Natural killer cell (primary cell): Measurements from ENCODE around the gene CEP55. TPM values are rescaled to one million over a fixed set of nuclear protein-coding genes. Genes with fewer than 3 reads are reported as not detected.
A peak's percentile ranks its signal among the peaks of the same experiment; 100 is the strongest.

Experiments used
- ATAC-seq, 3 donors: fragments of 150-1000 bp in 2 of 3; fragments of 200-7000 bp in 1 of 3; cut with Tn5 transposase; 1 replicate in 1 of 3; 2 replicates in 2 of 3; pipeline ENCODE4 v1.10.0; 2021; ENCODE audit warnings: mild to moderate bottlenecking in 2 of 3, moderate library complexity in 2 of 3
- DNase-seq, 2 donors: peaks; one replicate each; pipeline versions ENCODE4 v3.0.0 to v3.0.0-alpha.2; 2013 to 2021; ENCODE audit warnings: mixed read lengths in 1 of 2
- H3K27ac ChIP-seq: one replicate; pipeline ENCODE4 v1.5.1; 2013; ENCODE audit warnings: mild to moderate bottlenecking, low read length
- H3K27me3 ChIP-seq: one replicate; pipeline ENCODE4 v1.6.1; 2013; ENCODE audit warnings: low read length; ENCODE audit not compliant: control insufficient read depth, insufficient read depth
- H3K36me3 ChIP-seq: one replicate; pipeline ENCODE4 v1.6.1; 2013; ENCODE audit warnings: low read length; ENCODE audit not compliant: control insufficient read depth, insufficient read depth
- H3K4me1 ChIP-seq: one replicate; pipeline ENCODE4 v1.6.1; 2013; ENCODE audit warnings: low read length; ENCODE audit not compliant: control insufficient read depth, insufficient read depth
- H3K4me3 ChIP-seq: one replicate; pipeline ENCODE4 v1.5.1; 2013; ENCODE audit warnings: low read length
- H3K9me3 ChIP-seq: one replicate; pipeline ENCODE4 v1.6.1; 2013; ENCODE audit warnings: low read length; ENCODE audit not compliant: control insufficient read depth, insufficient read depth
- H3K27ac Mint-ChIP-seq, 2 donors: one replicate each; pipeline ENCODE4 v1.8.0; 2022; ENCODE audit warnings: mild to moderate bottlenecking in 2 of 2, mixed read lengths in 2 of 2, moderate library complexity in 1 of 2
- H3K27me3 Mint-ChIP-seq, 2 donors: one replicate each; pipeline ENCODE4 v1.8.0; 2022; ENCODE audit warnings: low read depth in 2 of 2, mixed read lengths in 2 of 2
- H3K36me3 Mint-ChIP-seq: one replicate; pipeline ENCODE4 v1.8.0; 2022; ENCODE audit warnings: mixed read lengths
- H3K4me1 Mint-ChIP-seq, 2 donors: one replicate each; pipeline ENCODE4 v1.8.0; 2022; ENCODE audit warnings: mixed read lengths in 2 of 2
- H3K4me3 Mint-ChIP-seq: one replicate; pipeline ENCODE4 v1.8.0; 2022; ENCODE audit warnings: mild to moderate bottlenecking, moderate library complexity, mixed read lengths
- H3K9me3 Mint-ChIP-seq, 2 donors: one replicate each; pipeline ENCODE4 v1.8.0; 2022; ENCODE audit warnings: mixed read lengths in 2 of 2
- WGBS: methylation state at CpG from one replicate; pipeline ENCODE4 v1.1.7; 2013; ENCODE audit warnings: missing lambda C conversion rate; ENCODE audit not compliant: insufficient coverage; 5-methylcytosine and 5-hydroxymethylcytosine counted together
- intact Hi-C: fragments of 100-400 bp; cut with micrococcal nuclease; formaldehyde crosslinking; loops from one replicate; pipeline ENCODE4 v1.14.2; 2022
- total RNA-seq, 4 donors: library from RNA; stranded (reverse); fragments of 120-200 nt in 1 of 4; gene quantifications; one replicate each; pipeline versions ENCODE4 v1.2.3 to v1.2.4, GENCODE V29; 2013 to 2022
- TF ChIP-seq, protein P1 (sequence below): fragments of 200-600 bp; IDR thresholded peaks from one replicate; pipeline ENCODE4 v1.8.0; 2022; ENCODE audit warnings: antibody characterized with exemption

CEP55 gene
- total RNA-seq, 3 donors from 2014 or later (not counting 1 experiment from before 2014, with no cell fraction given): 0.35 to 0.85 (median 0.50) TPM

GRCh38 chr10:93503075-93503474, 6.7 kb downstream of the CEP55 start:
- no peak overlapping the region for H3K4me3 Mint-ChIP-seq
- 84% methylated on average over 5 of the region's 6 CpGs for WGBS
- H3K4me3 ChIP-seq: no peak overlapping the region
- H3K27ac ChIP-seq: no peak overlapping the region
- no peaks in the 10 kb centered on the region for H3K27me3 Mint-ChIP-seq
- H3K27me3 ChIP-seq: no peaks in the 10 kb centered on the region
- H3K36me3 ChIP-seq: no peaks in the 10 kb centered on the region
- DNase-seq (peak in 1 of 2 donors; percentile 32), ATAC-seq (no peak)
- no peaks in the 10 kb centered on the region for H3K9me3 Mint-ChIP-seq
- no peaks in the 10 kb centered on the region for H3K36me3 Mint-ChIP-seq
- intact Hi-C loops: no loop called here
- no peak overlapping the region for H3K27ac Mint-ChIP-seq
- TF ChIP-seq, protein P1, sequence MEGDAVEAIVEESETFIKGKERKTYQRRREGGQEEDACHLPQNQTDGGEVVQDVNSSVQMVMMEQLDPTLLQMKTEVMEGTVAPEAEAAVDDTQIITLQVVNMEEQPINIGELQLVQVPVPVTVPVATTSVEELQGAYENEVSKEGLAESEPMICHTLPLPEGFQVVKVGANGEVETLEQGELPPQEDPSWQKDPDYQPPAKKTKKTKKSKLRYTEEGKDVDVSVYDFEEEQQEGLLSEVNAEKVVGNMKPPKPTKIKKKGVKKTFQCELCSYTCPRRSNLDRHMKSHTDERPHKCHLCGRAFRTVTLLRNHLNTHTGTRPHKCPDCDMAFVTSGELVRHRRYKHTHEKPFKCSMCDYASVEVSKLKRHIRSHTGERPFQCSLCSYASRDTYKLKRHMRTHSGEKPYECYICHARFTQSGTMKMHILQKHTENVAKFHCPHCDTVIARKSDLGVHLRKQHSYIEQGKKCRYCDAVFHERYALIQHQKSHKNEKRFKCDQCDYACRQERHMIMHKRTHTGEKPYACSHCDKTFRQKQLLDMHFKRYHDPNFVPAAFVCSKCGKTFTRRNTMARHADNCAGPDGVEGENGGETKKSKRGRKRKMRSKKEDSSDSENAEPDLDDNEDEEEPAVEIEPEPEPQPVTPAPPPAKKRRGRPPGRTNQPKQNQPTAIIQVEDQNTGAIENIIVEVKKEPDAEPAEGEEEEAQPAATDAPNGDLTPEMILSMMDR: no peak
- H3K9me3 ChIP-seq: no peaks in the 10 kb centered on the region
- no peaks in the 10 kb centered on the region for H3K4me1 ChIP-seq
- no peaks in the 10 kb centered on the region for H3K4me1 Mint-ChIP-seq

- H3K36me3 Mint-ChIP-seq: no peaks in the 10 kb centered on the region
- no peaks in the 10 kb centered on the region for H3K27me3 Mint-ChIP-seq
- no peaks in the 10 kb centered on the region for H3K4me1 Mint-ChIP-seq
- H3K27ac Mint-ChIP-seq: no peak overlapping the region
- ATAC-seq (no peak), DNase-seq (no peak)
- WGBS: no CpG with 5 or more reads among the region's 2 CpGs
- no peaks in the 10 kb centered on the region for H3K4me1 ChIP-seq
- TF ChIP-seq, protein P1: no peak
- H3K36me3 ChIP-seq: no peaks in the 10 kb centered on the region
- H3K9me3 Mint-ChIP-seq: no peaks in the 10 kb centered on the region
- no peak overlapping the region for H3K27ac ChIP-seq
- H3K4me3 Mint-ChIP-seq: no peak overlapping the region
- H3K4me3 ChIP-seq: no peak overlapping the region
- no peaks in the 10 kb centered on the region for H3K27me3 ChIP-seq
- no peaks in the 10 kb centered on the region for H3K9me3 ChIP-seq
- intact Hi-C loops: no loop called here
Observed at GRCh38 chr10:93505075-93505474, 8.7 kb downstream of the CEP55 start.

DNA sequence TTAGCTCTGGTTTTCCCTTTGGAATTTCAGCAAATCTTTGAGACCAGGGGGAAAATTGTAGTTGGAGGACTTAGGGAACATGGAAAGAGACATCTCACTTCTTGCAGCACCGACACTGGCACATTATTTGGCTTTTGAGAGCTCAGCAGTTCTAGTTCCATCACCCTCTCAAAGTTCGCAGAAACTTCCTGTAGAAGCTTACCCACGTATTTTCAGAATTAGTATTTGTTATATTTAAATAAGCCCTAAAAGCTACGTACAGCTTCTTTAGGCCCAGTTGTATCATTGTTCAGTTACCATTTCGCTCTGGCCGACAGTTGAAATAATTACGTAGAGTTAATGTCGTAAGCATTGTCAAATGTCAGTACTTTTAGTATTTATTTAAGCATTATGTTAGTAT, 13.4 kb downstream of the CEP55 start:
- no peak for DNase-seq
- H3K4me3 ChIP-seq: no peak overlapping the region
- Mint-ChIP-seq H3K36me3 (no peaks in the 10 kb centered on the region), H3K9me3 (no peaks in the 10 kb centered on the region), H3K27me3 (no peaks in the 10 kb centered on the region), H3K4me1 (no peaks in the 10 kb centered on the region), H3K4me3 (no peak overlapping the region), H3K27ac (no peak overlapping the region)
- ATAC-seq: no peak
- no peak overlapping the region for H3K27ac ChIP-seq
- intact Hi-C loops: loop anchor here (5.0 kb wide), 1 partner anchor 428 kb away; no protein-coding TSS in a partner anchor
- H3K9me3 ChIP-seq: no peaks in the 10 kb centered on the region
- H3K4me1 ChIP-seq: no peaks in the 10 kb centered on the region
- H3K27me3 ChIP-seq: no peaks in the 10 kb centered on the region
- TF ChIP-seq, protein P1: no peak
- 98% methylated on average over 8 of the region's 8 CpGs for WGBS
- no peaks in the 10 kb centered on the region for H3K36me3 ChIP-seq

- Histone ChIP-seq H3K4me1 (no peaks in the 10 kb centered on the region), H3K9me3 (no peaks in the 10 kb centered on the region), H3K27ac (no peak overlapping the region), H3K36me3 (no peaks in the 10 kb centered on the region), H3K27me3 (no peaks in the 10 kb centered on the region), H3K4me3 (no peak overlapping the region)
- no peaks in the 10 kb centered on the region for H3K9me3 Mint-ChIP-seq
- WGBS: 100% methylated on average over 1 of the region's 1 CpG
- DNase-seq (no peak), ATAC-seq (no peak)
- no peaks in the 10 kb centered on the region for H3K36me3 Mint-ChIP-seq
- H3K4me3 Mint-ChIP-seq: no peak overlapping the region
- no peak overlapping the region for H3K27ac Mint-ChIP-seq
- H3K27me3 Mint-ChIP-seq: no peaks in the 10 kb centered on the region
- TF ChIP-seq, protein P1: no peak
- no peaks in the 10 kb centered on the region for H3K4me1 Mint-ChIP-seq
- intact Hi-C loops: loop anchor here (5.0 kb wide), 1 partner anchor 430 kb away; no protein-coding TSS in a partner anchor
Observed at GRCh38 chr10:93512565-93512964, 16.2 kb downstream of the CEP55 start.
